HG02798 (cell line): ENCODE data around the gene SLC43A3.

Source experiments
- ATAC-seq: cut with Tn5 transposase; IDR thresholded peaks from one replicate; pipeline ENCODE4 v1.9.1; 2021; ENCODE audit warnings: mild to moderate bottlenecking; ENCODE audit not compliant: unreplicated experiment, poor library complexity

Gene SLC43A3

DNA sequence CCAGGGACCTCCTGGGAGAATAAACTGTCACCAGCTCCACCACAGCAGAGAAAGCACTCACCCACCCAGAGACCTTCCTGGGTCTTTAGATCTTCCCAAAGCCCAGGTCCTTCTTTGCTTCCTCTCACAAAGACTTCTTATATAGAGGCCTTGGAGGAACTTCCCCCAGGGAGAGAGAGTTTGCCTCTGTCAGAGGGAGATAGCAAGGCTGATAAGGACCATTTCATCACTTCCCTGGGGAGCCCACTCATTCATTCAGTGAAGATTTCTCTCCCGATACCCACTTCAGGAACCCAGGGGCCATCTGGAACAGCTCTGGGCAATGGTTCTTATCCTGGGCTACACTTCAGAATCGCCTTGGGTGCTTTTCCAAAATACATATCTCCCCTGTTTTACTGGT, 36.4 kb downstream of the SLC43A3 start, which contains the start of gene PRG2:
TSS of gene PRG2 (minus strand) at position 116 of the 400 bp plus-strand sequence. CDS start 706 bp downstream, outside the sequence.
- no peak for ATAC-seq

- ATAC-seq: no peak
Observed at GRCh38 chr11:57387289-57388030, 39.5 kb downstream of the SLC43A3 start.

DNA sequence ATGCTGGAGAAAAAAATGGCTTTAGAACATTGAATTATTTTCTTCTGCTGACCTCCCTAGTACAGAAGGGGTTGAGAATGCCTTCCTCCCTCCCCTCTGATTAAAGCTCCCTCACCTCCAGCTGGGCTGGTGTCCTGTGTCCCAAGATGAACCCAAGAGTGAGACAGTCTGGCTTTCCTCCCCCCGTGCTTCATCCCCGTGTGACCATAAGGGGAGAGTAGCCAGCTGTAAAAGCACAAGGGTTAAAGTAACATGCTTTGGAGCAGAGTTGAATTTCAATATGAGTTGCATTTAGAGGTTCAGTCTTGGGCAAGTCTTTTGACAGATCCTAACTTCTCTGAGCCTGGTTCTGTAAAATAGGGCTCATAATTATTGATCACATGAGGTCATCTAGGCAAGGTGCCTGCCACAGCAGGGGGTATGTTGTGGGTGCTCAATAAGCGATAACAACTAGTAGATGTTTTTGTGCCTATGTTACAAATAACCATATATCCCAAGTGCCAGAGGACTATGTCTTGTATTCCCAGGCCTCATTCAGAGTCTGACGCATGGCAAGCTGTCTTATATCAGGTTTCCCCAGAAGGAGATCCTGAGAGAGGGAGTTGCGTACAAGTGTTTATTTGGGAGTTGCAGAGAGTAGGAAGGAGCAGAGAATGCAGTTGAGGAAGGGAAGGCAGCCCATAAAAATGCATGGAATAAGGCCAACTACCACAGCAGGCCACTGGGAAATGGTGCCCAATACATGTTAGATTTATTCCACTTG, 40.6 kb downstream of the SLC43A3 start:
- ATAC-seq: no peak

DNA sequence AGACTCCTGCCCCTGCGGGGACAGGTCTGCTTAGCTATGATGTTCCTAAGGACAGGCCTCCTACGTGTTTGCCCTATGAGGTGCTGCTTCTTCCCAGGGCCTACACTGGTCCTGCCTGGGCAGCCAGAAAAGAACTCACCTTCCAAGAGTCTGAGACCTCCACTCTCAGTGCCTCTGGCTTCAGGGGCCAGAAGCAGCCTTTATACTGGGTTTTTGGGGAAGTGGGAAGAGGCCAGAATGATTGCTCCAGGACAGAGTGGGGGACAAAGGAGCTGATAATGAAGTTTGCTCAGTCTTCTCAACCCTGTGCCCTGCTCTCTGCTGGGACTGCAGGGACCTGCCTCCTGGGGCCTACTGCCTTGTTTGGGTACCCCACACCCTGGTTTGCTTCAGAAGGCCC, 45.9 kb downstream of the SLC43A3 start, which contains the start of gene PRG3:
TSS of gene PRG3 (minus strand) at position 176 of the 400 bp plus-strand sequence. CDS start 442 bp downstream, outside the sequence.
- ATAC-seq: no peak

DNA sequence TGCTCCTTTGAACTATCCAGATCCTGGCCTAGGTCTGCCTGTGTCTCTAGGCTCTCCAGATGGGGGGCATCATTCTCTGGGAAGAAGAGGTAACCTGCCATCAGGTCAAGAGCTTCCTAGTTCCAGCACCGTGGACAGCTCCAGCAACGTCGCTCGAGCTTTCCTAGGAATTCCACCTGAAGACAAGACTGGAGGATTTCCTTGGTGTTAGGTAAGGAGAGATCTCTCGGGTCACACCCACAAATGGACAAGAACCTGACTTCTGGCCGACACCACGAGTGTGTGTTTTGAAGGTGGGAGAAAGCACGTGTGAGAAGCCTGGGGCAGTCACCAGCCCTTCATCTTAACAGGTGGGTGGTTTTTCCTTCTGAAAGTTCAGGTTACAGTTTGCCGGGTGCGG, 47.2 kb downstream of the SLC43A3 start:
- no peak for ATAC-seq

DNA sequence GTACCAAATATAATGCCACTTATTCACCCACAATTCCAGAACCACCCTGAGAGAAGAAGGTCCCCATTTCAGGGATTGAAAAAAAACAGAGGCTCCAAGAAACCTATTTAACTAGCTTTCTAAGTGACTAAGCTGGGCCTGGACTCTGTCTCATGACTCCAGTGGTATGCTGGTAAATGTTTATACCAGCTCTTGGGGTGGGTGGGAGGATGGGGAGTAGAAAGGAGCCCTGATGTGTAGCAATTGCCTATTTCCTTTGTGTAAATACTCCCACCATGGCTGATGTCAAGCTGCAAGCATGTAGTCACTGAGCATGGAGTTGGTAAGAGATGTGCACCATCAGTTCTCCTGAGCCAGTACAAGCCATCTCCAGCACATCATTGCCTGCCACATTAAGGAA, 48.7 kb downstream of the SLC43A3 start:
- no peak for ATAC-seq

- ATAC-seq: no peak
Observed at GRCh38 chr11:57377107-57377506, 49.8 kb downstream of the SLC43A3 start.

- ATAC-seq: no peak
Observed at GRCh38 chr11:57376095-57377090, 50.5 kb downstream of the SLC43A3 start.

DNA sequence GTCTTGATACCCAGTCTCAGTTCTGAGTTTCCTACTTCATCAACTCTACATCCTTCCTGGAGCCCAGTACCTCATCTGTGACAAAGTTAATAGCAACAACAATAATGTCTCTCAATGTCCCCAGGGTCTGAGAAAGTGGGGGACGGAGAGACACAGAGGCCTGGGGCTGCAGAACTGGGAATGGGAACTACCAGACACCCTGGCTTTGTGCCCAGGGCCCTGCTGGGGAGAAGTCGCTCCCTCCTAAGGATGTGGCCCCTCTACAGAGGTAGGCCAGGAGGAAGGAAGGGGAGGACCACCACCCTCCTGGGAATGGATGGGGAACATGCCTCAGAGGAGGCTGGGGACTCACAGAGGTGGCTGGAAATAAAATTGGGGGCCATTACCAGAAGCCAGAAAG, 51.4 kb downstream of the SLC43A3 start:
- no peak for ATAC-seq

DNA sequence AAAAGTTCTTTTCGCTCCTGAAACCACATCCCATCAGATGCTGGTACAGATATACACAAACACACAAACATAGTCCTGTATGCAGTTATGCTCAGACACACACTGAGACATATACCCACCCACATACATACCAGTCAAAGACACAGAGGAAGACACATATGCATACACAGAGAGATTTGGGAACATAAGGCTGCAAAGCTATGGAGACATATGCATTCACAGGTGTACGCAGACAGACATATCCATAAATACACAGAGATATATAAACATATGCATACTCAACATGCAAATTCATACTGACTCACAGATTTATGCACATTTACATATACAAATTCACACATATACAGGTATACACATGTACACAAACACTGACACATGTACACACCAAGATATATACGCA, 52.0 kb downstream of the SLC43A3 start:
- ATAC-seq: no peak

DNA sequence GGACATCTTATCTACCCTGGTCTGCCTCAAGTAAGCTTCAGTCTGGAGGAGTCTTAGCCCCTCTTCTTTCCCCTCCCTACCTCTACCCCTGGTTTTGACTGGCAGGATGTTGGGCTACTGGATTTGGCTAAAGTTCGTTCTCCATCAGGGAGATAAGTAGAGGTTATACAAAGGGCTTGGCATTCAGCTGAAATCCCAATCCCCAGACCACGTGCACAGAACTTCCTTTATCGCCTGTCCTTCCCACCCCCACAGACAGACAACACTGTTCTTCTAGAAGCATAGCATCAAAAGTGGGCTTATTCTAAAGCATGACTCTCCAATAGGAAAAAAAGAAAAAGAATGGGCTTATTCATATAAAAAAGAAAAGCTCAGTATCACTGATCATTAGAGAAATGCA, 53.8 kb downstream of the SLC43A3 start:
- no peak for ATAC-seq

- no peak for ATAC-seq
Observed at GRCh38 chr11:57370941-57371340, 56.0 kb downstream of the SLC43A3 start.

DNA sequence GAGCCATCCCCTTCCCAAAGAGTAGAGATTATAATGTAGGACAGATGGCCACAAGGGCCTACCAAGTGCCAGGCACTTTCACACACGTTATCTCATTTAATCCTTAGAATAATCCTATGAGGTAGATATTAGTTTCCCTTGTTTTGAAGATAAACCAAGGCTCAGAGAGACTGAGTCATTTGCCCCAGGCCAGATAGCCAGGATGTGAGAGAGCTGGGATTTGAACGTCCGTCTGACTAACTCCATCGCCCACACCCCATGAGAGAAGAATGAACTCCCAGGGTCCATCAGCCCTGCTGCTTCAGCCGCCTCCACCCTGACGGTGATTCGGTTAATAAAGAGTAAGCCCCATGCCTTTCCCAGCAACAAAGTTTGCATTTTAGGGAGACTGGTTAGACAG, 56.7 kb downstream of the SLC43A3 start:
- ATAC-seq: no peak

- no peak for ATAC-seq
Observed at GRCh38 chr11:57368845-57369232, 58.1 kb downstream of the SLC43A3 start.

DNA sequence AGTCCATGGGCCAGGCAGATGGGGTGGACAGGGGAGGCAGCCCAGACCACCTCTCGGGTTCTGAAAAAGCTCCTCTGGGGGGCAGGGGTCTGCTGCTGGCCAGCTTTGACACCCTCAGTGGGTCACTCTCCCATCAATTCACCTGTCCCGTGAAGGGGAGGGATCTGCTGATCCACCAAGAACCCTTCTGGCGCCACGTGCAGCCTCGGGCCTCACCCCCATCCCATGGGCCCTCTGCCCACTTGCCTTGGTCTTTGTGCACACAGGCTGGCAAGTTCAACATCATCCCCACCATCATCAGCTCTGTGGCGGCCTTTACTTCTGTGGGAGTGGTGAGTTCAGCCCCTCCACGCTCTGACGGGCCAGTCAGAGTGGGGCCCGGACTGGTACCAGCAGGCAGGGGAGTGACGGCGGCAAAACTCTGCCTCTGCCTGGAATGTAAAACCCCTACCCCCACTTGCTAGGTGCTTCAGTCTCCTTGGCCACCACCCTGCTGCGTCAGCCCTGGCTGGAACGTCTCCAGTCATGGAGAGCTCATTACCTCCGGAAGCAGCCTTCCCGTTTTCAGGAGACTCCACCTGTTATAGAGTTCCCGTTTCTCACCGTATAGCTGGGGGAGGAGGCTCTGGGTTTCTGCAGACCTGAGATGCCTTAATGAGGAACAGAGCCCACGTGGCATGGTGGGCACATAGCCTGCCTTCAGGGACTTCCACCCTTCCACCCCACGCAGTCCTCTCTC, 58.6 kb downstream of the SLC43A3 start:
- no peak for ATAC-seq

- ATAC-seq: no peak
Observed at GRCh38 chr11:57364851-57365660, 61.9 kb downstream of the SLC43A3 start.

DNA sequence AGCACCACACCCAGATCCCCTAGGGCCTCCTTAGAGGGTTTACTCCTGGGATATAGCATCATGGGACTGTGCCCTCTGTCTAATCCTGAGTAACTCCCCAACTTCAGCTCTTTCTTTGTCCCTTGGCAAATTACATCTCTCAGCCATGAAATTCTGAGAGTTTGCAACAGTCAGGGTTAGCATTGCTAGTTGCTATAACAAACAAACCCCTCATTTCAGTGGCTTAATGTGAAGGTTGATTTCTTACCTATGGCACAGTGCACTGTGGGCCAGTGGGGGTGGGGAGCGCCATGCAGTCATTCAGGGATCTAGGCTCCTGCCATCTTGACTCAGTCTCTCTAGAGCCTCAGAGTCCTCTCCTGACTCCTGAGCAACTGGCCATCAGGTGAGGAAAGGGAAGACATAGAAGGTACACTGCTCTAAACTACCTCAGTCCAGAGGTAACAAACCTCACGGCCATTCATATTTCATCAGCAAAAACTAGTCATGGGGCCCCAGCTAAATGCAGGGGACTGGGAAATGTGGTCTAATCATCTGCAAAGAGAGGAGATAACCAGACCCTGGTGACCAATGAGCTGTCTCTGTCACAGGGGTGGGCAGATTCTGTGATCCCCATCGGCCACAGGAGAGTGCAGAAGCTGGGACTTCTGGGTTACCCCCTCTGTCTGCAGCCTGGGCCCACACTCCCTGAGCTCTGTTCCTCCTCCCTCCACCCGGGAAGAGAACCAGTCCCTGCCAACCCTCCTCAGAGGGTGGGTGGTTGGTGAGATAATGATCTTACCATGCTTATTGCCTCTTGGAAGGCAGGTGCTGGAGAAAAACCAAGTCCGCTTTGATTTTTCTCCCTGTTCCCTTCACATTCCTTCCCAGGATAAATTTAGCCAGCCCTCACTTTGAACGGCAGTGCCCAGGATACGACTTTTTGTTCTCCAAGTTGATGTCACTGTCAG, 63.5 kb downstream of the SLC43A3 start:
- ATAC-seq: no peak

- ATAC-seq: no peak
Observed at GRCh38 chr11:57361926-57362325, 65.0 kb downstream of the SLC43A3 start.
